22Rv1 (cell line): Measurements from ENCODE around the gene NDP.

Experiments used
- CTCF ChIP-seq: fragments of 450-650 bp; IDR thresholded peaks from 2 replicates; pipeline ENCODE4 v1.5.1; 2017; ENCODE audit warnings: mild to moderate bottlenecking
- ZFX ChIP-seq: fragments of 450-650 bp; IDR thresholded peaks from 2 replicates; pipeline ENCODE4 v1.6.1; 2017; ENCODE audit warnings: antibody characterized with exemption, borderline replicate concordance

GRCh38 chrX:43949669-43950068, 23.5 kb downstream of the NDP start:
- TF ChIP-seq CTCF (peak; percentile 79), ZFX (no peak)
